SK-N-SH (cell line): ENCODE data around the gene AGBL1.

ENCODE experiments used
- PBX3 ChIP-seq: IDR thresholded peaks from 2 replicates; pipeline ENCODE4; 2012
- POLR2AphosphoS5 ChIP-seq: IDR thresholded peaks from 2 replicates; pipeline ENCODE4 v1.6.1; 2012; ENCODE audit warnings: low read depth, low read length
- TAF1 ChIP-seq: IDR thresholded peaks from 2 replicates; pipeline ENCODE4 v1.6.1; 2012; ENCODE audit warnings: low read depth, mild to moderate bottlenecking, low read length, moderate library complexity, borderline replicate concordance
- TF ChIP-seq, protein P1 (sequence below): fragments of 200-600 bp; sonication (generic); IDR thresholded peaks from 2 replicates; pipeline ENCODE4 v1.6.1; 2017; ENCODE audit warnings: antibody characterized with exemption, mild to moderate bottlenecking, moderate library complexity
- TF ChIP-seq, protein P2 (sequence below): IDR thresholded peaks from 2 replicates; pipeline ENCODE4 v1.4.0; 2012; ENCODE audit warnings: low read depth

DNA sequence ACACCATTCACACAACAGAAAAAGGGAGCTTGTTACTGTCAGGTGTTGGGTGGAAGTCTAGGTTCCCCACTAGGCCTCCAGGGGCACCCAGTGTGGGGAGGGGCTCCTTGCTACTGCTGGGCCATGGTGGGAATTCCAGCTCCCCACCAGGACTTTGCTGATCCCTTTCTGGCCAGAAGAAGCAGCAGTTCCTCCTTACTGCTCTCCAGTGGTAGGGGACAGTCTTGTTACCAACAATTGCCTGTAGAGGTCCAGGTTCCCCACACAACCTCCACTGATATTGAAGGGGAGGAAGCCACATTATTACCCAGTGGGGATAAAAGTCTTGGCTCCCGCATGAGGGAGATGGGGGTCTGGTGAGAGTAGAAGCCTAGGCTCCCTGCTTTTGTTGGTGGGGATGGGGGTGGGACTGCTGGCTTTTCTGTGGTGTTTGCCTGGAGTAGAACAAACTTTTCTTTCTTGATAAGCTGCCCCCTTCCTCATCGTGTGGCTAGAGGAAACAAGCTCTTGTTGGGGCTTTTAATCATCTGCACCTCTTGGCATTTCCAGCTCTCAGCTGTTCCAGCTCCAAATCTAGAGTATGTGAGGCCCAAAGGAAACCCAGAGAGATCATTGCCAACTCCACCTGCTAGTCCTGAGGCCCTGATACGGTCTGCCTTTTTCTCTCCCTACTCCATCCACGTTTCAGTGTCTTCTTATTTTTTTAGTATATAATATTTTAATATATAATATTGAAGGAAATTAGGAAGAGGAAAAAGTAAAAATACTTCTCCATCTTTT lies 824.2 kb downstream of the AGBL1 start:
- TF ChIP-seq, protein P1, sequence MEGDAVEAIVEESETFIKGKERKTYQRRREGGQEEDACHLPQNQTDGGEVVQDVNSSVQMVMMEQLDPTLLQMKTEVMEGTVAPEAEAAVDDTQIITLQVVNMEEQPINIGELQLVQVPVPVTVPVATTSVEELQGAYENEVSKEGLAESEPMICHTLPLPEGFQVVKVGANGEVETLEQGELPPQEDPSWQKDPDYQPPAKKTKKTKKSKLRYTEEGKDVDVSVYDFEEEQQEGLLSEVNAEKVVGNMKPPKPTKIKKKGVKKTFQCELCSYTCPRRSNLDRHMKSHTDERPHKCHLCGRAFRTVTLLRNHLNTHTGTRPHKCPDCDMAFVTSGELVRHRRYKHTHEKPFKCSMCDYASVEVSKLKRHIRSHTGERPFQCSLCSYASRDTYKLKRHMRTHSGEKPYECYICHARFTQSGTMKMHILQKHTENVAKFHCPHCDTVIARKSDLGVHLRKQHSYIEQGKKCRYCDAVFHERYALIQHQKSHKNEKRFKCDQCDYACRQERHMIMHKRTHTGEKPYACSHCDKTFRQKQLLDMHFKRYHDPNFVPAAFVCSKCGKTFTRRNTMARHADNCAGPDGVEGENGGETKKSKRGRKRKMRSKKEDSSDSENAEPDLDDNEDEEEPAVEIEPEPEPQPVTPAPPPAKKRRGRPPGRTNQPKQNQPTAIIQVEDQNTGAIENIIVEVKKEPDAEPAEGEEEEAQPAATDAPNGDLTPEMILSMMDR, result no peak
- TF ChIP-seq TAF1 (no peak), POLR2AphosphoS5 (no peak), PBX3 (no peak)
- TF ChIP-seq, protein P2, sequence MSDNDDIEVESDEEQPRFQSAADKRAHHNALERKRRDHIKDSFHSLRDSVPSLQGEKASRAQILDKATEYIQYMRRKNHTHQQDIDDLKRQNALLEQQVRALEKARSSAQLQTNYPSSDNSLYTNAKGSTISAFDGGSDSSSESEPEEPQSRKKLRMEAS, result no peak
